HG02759 (cell line): ENCODE results near the gene KAZN.

Experiments used
- ATAC-seq: cut with Tn5 transposase; IDR thresholded peaks from one replicate; pipeline ENCODE4 v1.9.1; 2021; ENCODE audit warnings: mild to moderate bottlenecking, moderate library complexity; ENCODE audit not compliant: unreplicated experiment

The KAZN gene

GRCh38 chr1:14612256-14612655 lies 13.8 kb downstream of the KAZN start:
- no peak for ATAC-seq

GRCh38 chr1:14613926-14614325 lies 15.4 kb downstream of the KAZN start:
- ATAC-seq, result no peak

- no peak for ATAC-seq
These were observed 15.9 kb downstream of the KAZN start for GRCh38 chr1:14614341-14614740.

- ATAC-seq, result no peak
These were observed 17.2 kb downstream of the KAZN start for GRCh38 chr1:14615549-14616218.

GRCh38 chr1:14616632-14617396 lies 18.3 kb downstream of the KAZN start:
- no peak for ATAC-seq

- no peak for ATAC-seq
These were observed 19.3 kb downstream of the KAZN start for GRCh38 chr1:14617791-14618190.

GRCh38 chr1:14620941-14621340 lies 22.5 kb downstream of the KAZN start:
- ATAC-seq, result no peak

GRCh38 chr1:14623090-14623489 lies 24.6 kb downstream of the KAZN start:
- no peak for ATAC-seq

- no peak for ATAC-seq
These were observed 26.5 kb downstream of the KAZN start for GRCh38 chr1:14624941-14625340.

- ATAC-seq, result no peak
These were observed 27.1 kb downstream of the KAZN start for GRCh38 chr1:14625572-14625971.

- ATAC-seq, result no peak
These were observed 27.5 kb downstream of the KAZN start for GRCh38 chr1:14625996-14626395.

- ATAC-seq, result no peak
These were observed 28.6 kb downstream of the KAZN start for GRCh38 chr1:14626869-14627607.

GRCh38 chr1:14627608-14628489 lies 29.4 kb downstream of the KAZN start:
- no peak for ATAC-seq

GRCh38 chr1:14629363-14630014 lies 31.0 kb downstream of the KAZN start:
- no peak for ATAC-seq

GRCh38 chr1:14630986-14631385 lies 32.5 kb downstream of the KAZN start:
- no peak for ATAC-seq

GRCh38 chr1:14631421-14631820 lies 32.9 kb downstream of the KAZN start:
- no peak for ATAC-seq

- no peak for ATAC-seq
These were observed 36.0 kb downstream of the KAZN start for GRCh38 chr1:14634486-14634885.

GRCh38 chr1:14635421-14635820 lies 36.9 kb downstream of the KAZN start:
- ATAC-seq, result no peak

GRCh38 chr1:14636897-14637632 lies 38.6 kb downstream of the KAZN start:
- ATAC-seq, result no peak
